Hepatic stellate cell (primary cell): Measurements from ENCODE around the gene NEIL3.
"Not testable (repeated sequence)": the region's sequence is repeated elsewhere in the genome, so short reads cannot be mapped to it uniquely, and the experiment has no call there.

Experiments used
- DNase-seq: peaks from one replicate; pipeline ENCODE4 v3.0.0; 2011; ENCODE audit warnings: low spot score

NEIL3 gene

GRCh38 chr4:177302371-177303100, 7.1 kb upstream of the NEIL3 start:
- DNase-seq = peak; percentile 12

- DNase-seq = no peak
These were observed 5.6 kb upstream of the NEIL3 start for GRCh38 chr4:177304094-177304493.

- DNase-seq = not testable (repeated sequence)
These were observed 4.8 kb upstream of the NEIL3 start for GRCh38 chr4:177304864-177305263.

GRCh38 chr4:177308125-177308524, 1.5 kb upstream of the NEIL3 start:
- DNase-seq = no peak

- DNase-seq = no peak
These were observed 690 bp upstream of the NEIL3 start for GRCh38 chr4:177308847-177309521.

- no peak for DNase-seq
These were observed 1.9 kb downstream of the NEIL3 start for GRCh38 chr4:177311589-177311988.

- no peak for DNase-seq
These were observed 3.6 kb downstream of the NEIL3 start for GRCh38 chr4:177313263-177313662.

GRCh38 chr4:177315767-177316464, 6.2 kb downstream of the NEIL3 start:
- DNase-seq = no peak

GRCh38 chr4:177320721-177321120, 11.0 kb downstream of the NEIL3 start:
- no peak for DNase-seq

GRCh38 chr4:177321647-177322046, 12.0 kb downstream of the NEIL3 start:
- DNase-seq = no peak

- DNase-seq = no peak
These were observed 12.6 kb downstream of the NEIL3 start for GRCh38 chr4:177322266-177322665.

- no peak for DNase-seq
These were observed 13.2 kb downstream of the NEIL3 start for GRCh38 chr4:177322881-177323280.

GRCh38 chr4:177323416-177323815, 13.7 kb downstream of the NEIL3 start:
- no peak for DNase-seq

- no peak for DNase-seq
These were observed 22.4 kb downstream of the NEIL3 start for GRCh38 chr4:177332119-177332518.

- peak; percentile 26 for DNase-seq
These were observed 30.1 kb downstream of the NEIL3 start for GRCh38 chr4:177339477-177340374.

GRCh38 chr4:177348348-177348747, 38.7 kb downstream of the NEIL3 start:
- DNase-seq = no peak

GRCh38 chr4:177349191-177349590, 39.5 kb downstream of the NEIL3 start:
- DNase-seq = no peak

GRCh38 chr4:177351622-177352244, 42.1 kb downstream of the NEIL3 start:
- no peak for DNase-seq

- no peak for DNase-seq
These were observed 46.5 kb downstream of the NEIL3 start for GRCh38 chr4:177356206-177356605.

- DNase-seq = no peak
These were observed 47.2 kb downstream of the NEIL3 start for GRCh38 chr4:177356921-177357320.

- no peak for DNase-seq
These were observed 57.7 kb downstream of the NEIL3 start for GRCh38 chr4:177367336-177367735.

GRCh38 chr4:177369372-177369771, 59.7 kb downstream of the NEIL3 start:
- peak; percentile 67 for DNase-seq
